ENCODE data around the gene HTATIP2. TPM values are rescaled to one million over a fixed set of nuclear protein-coding genes. Genes with fewer than 3 reads are reported as not detected.

HTATIP2 gene
- total RNA-seq, 1 donor from 2014 or later, result 5.7 TPM

- peak overlapping the region; percentile 79 to 98 (median 90) for H3K4me3 ChIP-seq (ENCODE audit: low read length in 3 of 3)
- H3K27me3 ChIP-seq (ENCODE audit: control insufficient read depth in 3 of 3, insufficient read depth in 3 of 3, low read length in 3 of 3), result no peaks in the 10 kb centered on the region
- peak overlapping the region; percentile 81 to 92 (median 90) for H3K9ac ChIP-seq (ENCODE audit: low read depth in 1 of 3, low read length in 3 of 3)
- H3K4me1 ChIP-seq (ENCODE audit: control insufficient read depth in 3 of 3, insufficient read depth in 3 of 3, low read length in 3 of 3), result peaks cover 14 to 22% (median 16%) of the 10 kb centered on the region in 3 donors
- H3K9me3 ChIP-seq (ENCODE audit: control insufficient read depth in 3 of 3, low read length in 3 of 3), result no peaks in the 10 kb centered on the region
- peak overlapping the region; percentile 90 for H3K27ac ChIP-seq (ENCODE audit: low read depth, low read length)
- H3K36me3 ChIP-seq (ENCODE audit: control insufficient read depth in 3 of 3, insufficient read depth in 3 of 3, low read length in 3 of 3), result peaks cover 2 to 12% (median 6%) of the 10 kb centered on the region in 3 donors
Observed at GRCh38 chr11:20388096-20389055, 24.9 kb downstream of the HTATIP2 start.

GRCh38 chr11:20397281-20397680 lies 33.8 kb downstream of the HTATIP2 start:
- peaks cover 7 to 33% (median 16%) of the 10 kb centered on the region in 3 donors for H3K36me3 ChIP-seq (ENCODE audit: control insufficient read depth in 3 of 3, insufficient read depth in 3 of 3, low read length in 3 of 3)
- H3K4me1 ChIP-seq (ENCODE audit: control insufficient read depth in 3 of 3, insufficient read depth in 3 of 3, low read length in 3 of 3), result no peaks in the 10 kb centered on the region
- no peaks in the 10 kb centered on the region for H3K27me3 ChIP-seq (ENCODE audit: control insufficient read depth in 3 of 3, insufficient read depth in 3 of 3, low read length in 3 of 3)
- H3K9me3 ChIP-seq (ENCODE audit: control insufficient read depth in 3 of 3, low read length in 3 of 3), result no peaks in the 10 kb centered on the region
- no peak overlapping the region for H3K27ac ChIP-seq (ENCODE audit: low read depth, low read length)
- H3K4me3 ChIP-seq (ENCODE audit: low read length in 3 of 3), result no peak overlapping the region
- H3K9ac ChIP-seq (ENCODE audit: low read depth in 1 of 3, low read length in 3 of 3), result no peak overlapping the region

GRCh38 chr11:20399498-20399897 lies 36.0 kb downstream of the HTATIP2 start:
- Histone ChIP-seq H3K9ac (ENCODE audit: low read depth in 1 of 3, low read length in 3 of 3) (no peak overlapping the region), H3K27ac (ENCODE audit: low read depth, low read length) (no peak overlapping the region), H3K36me3 (ENCODE audit: control insufficient read depth in 3 of 3, insufficient read depth in 3 of 3, low read length in 3 of 3) (peaks cover 8 to 34% (median 20%) of the 10 kb centered on the region in 3 donors), H3K4me1 (ENCODE audit: control insufficient read depth in 3 of 3, insufficient read depth in 3 of 3, low read length in 3 of 3) (no peaks in the 10 kb centered on the region), H3K4me3 (ENCODE audit: low read length in 3 of 3) (no peak overlapping the region), H3K27me3 (ENCODE audit: control insufficient read depth in 3 of 3, insufficient read depth in 3 of 3, low read length in 3 of 3) (no peaks in the 10 kb centered on the region), H3K9me3 (ENCODE audit: control insufficient read depth in 3 of 3, low read length in 3 of 3) (no peaks in the 10 kb centered on the region)

- Histone ChIP-seq H3K36me3 (ENCODE audit: control insufficient read depth in 3 of 3, insufficient read depth in 3 of 3, low read length in 3 of 3) (peaks cover 10 to 23% (median 16%) of the 10 kb centered on the region in 3 donors), H3K4me3 (ENCODE audit: low read length in 3 of 3) (no peak overlapping the region), H3K27ac (ENCODE audit: low read depth, low read length) (no peak overlapping the region), H3K27me3 (ENCODE audit: control insufficient read depth in 3 of 3, insufficient read depth in 3 of 3, low read length in 3 of 3) (no peaks in the 10 kb centered on the region), H3K9ac (ENCODE audit: low read depth in 1 of 3, low read length in 3 of 3) (no peak overlapping the region), H3K4me1 (ENCODE audit: control insufficient read depth in 3 of 3, insufficient read depth in 3 of 3, low read length in 3 of 3) (no peaks in the 10 kb centered on the region), H3K9me3 (ENCODE audit: control insufficient read depth in 3 of 3, low read length in 3 of 3) (no peaks in the 10 kb centered on the region)
Observed at GRCh38 chr11:20403059-20403458, 39.5 kb downstream of the HTATIP2 start.

- Histone ChIP-seq H3K36me3 (ENCODE audit: control insufficient read depth in 3 of 3, insufficient read depth in 3 of 3, low read length in 3 of 3) (peaks cover 10 to 25% (median 17%) of the 10 kb centered on the region in 3 donors), H3K9ac (ENCODE audit: low read depth in 1 of 3, low read length in 3 of 3) (no peak overlapping the region), H3K27ac (ENCODE audit: low read depth, low read length) (no peak overlapping the region), H3K27me3 (ENCODE audit: control insufficient read depth in 3 of 3, insufficient read depth in 3 of 3, low read length in 3 of 3) (no peaks in the 10 kb centered on the region), H3K9me3 (ENCODE audit: control insufficient read depth in 3 of 3, low read length in 3 of 3) (no peaks in the 10 kb centered on the region), H3K4me3 (ENCODE audit: low read length in 3 of 3) (no peak overlapping the region), H3K4me1 (ENCODE audit: control insufficient read depth in 3 of 3, insufficient read depth in 3 of 3, low read length in 3 of 3) (no peaks in the 10 kb centered on the region)
Observed at GRCh38 chr11:20406484-20406883, 43.0 kb downstream of the HTATIP2 start.

- Histone ChIP-seq H3K4me1 (ENCODE audit: control insufficient read depth in 3 of 3, insufficient read depth in 3 of 3, low read length in 3 of 3) (no peaks in the 10 kb centered on the region), H3K27me3 (ENCODE audit: control insufficient read depth in 3 of 3, insufficient read depth in 3 of 3, low read length in 3 of 3) (no peaks in the 10 kb centered on the region), H3K27ac (ENCODE audit: low read depth, low read length) (no peak overlapping the region), H3K36me3 (ENCODE audit: control insufficient read depth in 3 of 3, insufficient read depth in 3 of 3, low read length in 3 of 3) (peaks cover 10 to 25% (median 17%) of the 10 kb centered on the region in 3 donors), H3K9ac (ENCODE audit: low read depth in 1 of 3, low read length in 3 of 3) (no peak overlapping the region), H3K9me3 (ENCODE audit: control insufficient read depth in 3 of 3, low read length in 3 of 3) (no peaks in the 10 kb centered on the region), H3K4me3 (ENCODE audit: low read length in 3 of 3) (no peak overlapping the region)
Observed at GRCh38 chr11:20407344-20407743, 43.8 kb downstream of the HTATIP2 start.

GRCh38 chr11:20415432-20415831 lies 51.9 kb downstream of the HTATIP2 start:
- Histone ChIP-seq H3K9me3 (ENCODE audit: control insufficient read depth in 3 of 3, low read length in 3 of 3) (no peaks in the 10 kb centered on the region), H3K27me3 (ENCODE audit: control insufficient read depth in 3 of 3, insufficient read depth in 3 of 3, low read length in 3 of 3) (no peaks in the 10 kb centered on the region), H3K27ac (ENCODE audit: low read depth, low read length) (no peak overlapping the region), H3K4me1 (ENCODE audit: control insufficient read depth in 3 of 3, insufficient read depth in 3 of 3, low read length in 3 of 3) (no peaks in the 10 kb centered on the region), H3K4me3 (ENCODE audit: low read length in 3 of 3) (no peak overlapping the region), H3K36me3 (ENCODE audit: control insufficient read depth in 3 of 3, insufficient read depth in 3 of 3, low read length in 3 of 3) (peaks cover 0 to 13% (median 6%) of the 10 kb centered on the region in 3 donors), H3K9ac (ENCODE audit: low read depth in 1 of 3, low read length in 3 of 3) (no peak overlapping the region)

GRCh38 chr11:20417771-20418170 lies 54.3 kb downstream of the HTATIP2 start:
- Histone ChIP-seq H3K27ac (ENCODE audit: low read depth, low read length) (no peak overlapping the region), H3K36me3 (ENCODE audit: control insufficient read depth in 3 of 3, insufficient read depth in 3 of 3, low read length in 3 of 3) (peaks cover 0 to 10% (median 6%) of the 10 kb centered on the region in 3 donors), H3K4me1 (ENCODE audit: control insufficient read depth in 3 of 3, insufficient read depth in 3 of 3, low read length in 3 of 3) (no peaks in the 10 kb centered on the region), H3K9me3 (ENCODE audit: control insufficient read depth in 3 of 3, low read length in 3 of 3) (no peaks in the 10 kb centered on the region), H3K27me3 (ENCODE audit: control insufficient read depth in 3 of 3, insufficient read depth in 3 of 3, low read length in 3 of 3) (no peaks in the 10 kb centered on the region), H3K9ac (ENCODE audit: low read depth in 1 of 3, low read length in 3 of 3) (no peak overlapping the region), H3K4me3 (ENCODE audit: low read length in 3 of 3) (no peak overlapping the region)

GRCh38 chr11:20421946-20422345 lies 58.4 kb downstream of the HTATIP2 start:
- Histone ChIP-seq H3K9ac (ENCODE audit: low read depth in 1 of 3, low read length in 3 of 3) (no peak overlapping the region), H3K27ac (ENCODE audit: low read depth, low read length) (no peak overlapping the region), H3K27me3 (ENCODE audit: control insufficient read depth in 3 of 3, insufficient read depth in 3 of 3, low read length in 3 of 3) (no peaks in the 10 kb centered on the region), H3K4me3 (ENCODE audit: low read length in 3 of 3) (no peak overlapping the region), H3K9me3 (ENCODE audit: control insufficient read depth in 3 of 3, low read length in 3 of 3) (no peaks in the 10 kb centered on the region), H3K4me1 (ENCODE audit: control insufficient read depth in 3 of 3, insufficient read depth in 3 of 3, low read length in 3 of 3) (no peaks in the 10 kb centered on the region), H3K36me3 (ENCODE audit: control insufficient read depth in 3 of 3, insufficient read depth in 3 of 3, low read length in 3 of 3) (peaks cover 2 to 6% (median 2%) of the 10 kb centered on the region in 3 donors)

- H3K9me3 ChIP-seq (ENCODE audit: control insufficient read depth in 3 of 3, low read length in 3 of 3), result no peaks in the 10 kb centered on the region
- H3K4me1 ChIP-seq (ENCODE audit: control insufficient read depth in 3 of 3, insufficient read depth in 3 of 3, low read length in 3 of 3), result no peaks in the 10 kb centered on the region
- H3K4me3 ChIP-seq (ENCODE audit: low read length in 3 of 3), result no peak overlapping the region
- no peak overlapping the region for H3K9ac ChIP-seq (ENCODE audit: low read depth in 1 of 3, low read length in 3 of 3)
- H3K27ac ChIP-seq (ENCODE audit: low read depth, low read length), result no peak overlapping the region
- H3K27me3 ChIP-seq (ENCODE audit: control insufficient read depth in 3 of 3, insufficient read depth in 3 of 3, low read length in 3 of 3), result no peaks in the 10 kb centered on the region
- peaks cover 0 to 10% (median 5%) of the 10 kb centered on the region in 3 donors for H3K36me3 ChIP-seq (ENCODE audit: control insufficient read depth in 3 of 3, insufficient read depth in 3 of 3, low read length in 3 of 3)
Observed at GRCh38 chr11:20429216-20429615, 65.7 kb downstream of the HTATIP2 start.
